Bone marrow (tissue), 2 donors: ENCODE data around the gene TRAF3IP1.
A peak's percentile ranks its signal among the peaks of the same experiment; 100 is the strongest.

Source experiments
- DNase-seq, 2 donors: peaks; one replicate each; lab custom pipeline; 2025; lab: John Stamatoyannopoulos, UW

TRAF3IP1 gene

GRCh38 chr2:238409341-238410199 is 89.3 kb downstream of the TRAF3IP1 start:
- no peak for DNase-seq

- no peak for DNase-seq
These were observed 91.9 kb downstream of the TRAF3IP1 start for GRCh38 chr2:238412067-238412767.

GRCh38 chr2:238413368-238413767 is 93.0 kb downstream of the TRAF3IP1 start:
- DNase-seq = no peak

- no peak for DNase-seq
These were observed 94.9 kb downstream of the TRAF3IP1 start for GRCh38 chr2:238415036-238415764.

GRCh38 chr2:238415893-238416292 is 95.6 kb downstream of the TRAF3IP1 start:
- no peak for DNase-seq

DNA sequence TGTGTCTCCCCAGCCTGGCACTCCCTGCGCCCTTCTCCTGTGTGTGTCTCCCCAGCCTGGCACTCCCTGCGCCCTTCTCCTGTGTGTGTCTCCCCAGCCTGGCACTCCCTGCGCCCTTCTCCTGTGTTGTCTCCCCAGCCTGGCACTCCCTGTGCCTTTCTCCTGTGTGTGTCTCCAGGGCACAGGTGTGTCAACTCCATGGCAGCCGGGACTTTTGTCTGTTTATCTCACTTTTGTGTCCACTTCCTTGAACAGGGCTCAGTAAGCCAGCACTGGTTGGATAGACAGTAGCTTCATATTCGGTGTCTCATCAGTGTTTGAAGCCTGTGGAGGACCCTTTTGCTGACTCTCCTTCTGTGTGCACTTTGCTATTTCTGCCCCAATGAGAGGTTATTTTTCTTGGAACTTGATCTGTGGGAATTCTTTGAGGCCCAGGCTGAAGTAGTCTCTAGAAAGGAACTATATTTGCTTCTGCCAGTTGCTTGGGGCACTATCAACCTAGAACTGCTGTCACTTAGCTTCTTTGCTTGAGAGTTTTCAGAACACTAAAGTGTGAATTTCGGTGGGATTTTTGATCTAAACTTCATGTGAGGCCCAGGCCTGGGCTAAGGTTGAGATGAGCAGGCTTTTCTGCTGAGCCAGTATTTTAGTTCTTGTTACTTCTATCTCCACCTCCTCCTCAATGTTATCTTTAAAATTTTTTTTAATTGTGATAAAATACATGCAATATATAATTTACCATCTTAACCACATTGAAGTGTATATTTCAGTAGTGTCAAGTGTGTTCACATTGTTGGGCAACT is 98.1 kb downstream of the TRAF3IP1 start:
- no peak for DNase-seq

DNA sequence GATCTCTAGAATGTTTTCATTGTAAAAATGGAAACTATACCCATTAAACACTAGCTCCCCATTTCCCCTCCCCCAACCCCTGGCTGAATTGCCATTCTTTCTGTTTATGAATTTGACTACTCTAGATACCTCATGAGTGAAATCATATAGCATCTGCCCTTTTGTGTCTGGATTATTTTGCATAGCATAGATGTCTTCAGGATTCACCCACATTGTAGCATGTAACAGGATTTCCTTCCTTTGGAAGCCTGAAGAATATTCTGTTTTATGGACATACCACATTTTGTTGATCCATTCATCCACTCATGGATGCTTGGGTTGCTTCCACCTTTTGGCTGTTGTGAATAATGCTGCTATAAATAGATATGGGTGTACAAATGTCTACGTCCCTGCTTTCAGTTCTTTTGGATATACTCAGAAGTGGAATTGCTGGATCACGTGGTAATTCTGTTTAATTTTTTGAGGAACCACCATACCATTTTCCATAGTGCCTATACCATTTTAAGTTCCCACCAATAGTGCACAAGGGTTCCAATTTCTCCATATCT is 98.8 kb downstream of the TRAF3IP1 start:
- no peak for DNase-seq

DNA sequence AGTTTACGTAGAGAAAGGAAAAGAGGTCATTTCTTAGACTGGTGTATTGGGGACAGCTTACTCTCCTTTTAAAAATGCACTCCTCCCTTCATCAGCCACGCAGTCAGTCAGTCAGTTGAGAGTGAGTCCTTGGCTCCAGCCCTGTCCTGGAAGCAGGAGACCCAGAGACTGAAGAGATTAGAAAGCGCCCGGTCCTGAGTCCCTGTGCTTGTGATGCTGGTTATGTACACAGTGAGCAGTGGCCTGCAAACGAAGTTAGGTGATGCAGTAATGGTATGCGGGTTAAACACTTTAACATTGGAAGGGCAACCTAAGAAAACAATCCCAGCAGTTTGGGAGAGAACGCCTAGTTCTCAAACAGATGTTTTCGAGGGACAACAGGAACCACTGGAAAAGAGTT is 100.1 kb downstream of the TRAF3IP1 start:
- DNase-seq = no peak

- DNase-seq = no peak
These were observed 100.8 kb downstream of the TRAF3IP1 start for GRCh38 chr2:238420878-238421694.

GRCh38 chr2:238421695-238422035 is 101.3 kb downstream of the TRAF3IP1 start:
- no peak for DNase-seq

- no peak for DNase-seq
These were observed 102.0 kb downstream of the TRAF3IP1 start for GRCh38 chr2:238422285-238422684.

DNA sequence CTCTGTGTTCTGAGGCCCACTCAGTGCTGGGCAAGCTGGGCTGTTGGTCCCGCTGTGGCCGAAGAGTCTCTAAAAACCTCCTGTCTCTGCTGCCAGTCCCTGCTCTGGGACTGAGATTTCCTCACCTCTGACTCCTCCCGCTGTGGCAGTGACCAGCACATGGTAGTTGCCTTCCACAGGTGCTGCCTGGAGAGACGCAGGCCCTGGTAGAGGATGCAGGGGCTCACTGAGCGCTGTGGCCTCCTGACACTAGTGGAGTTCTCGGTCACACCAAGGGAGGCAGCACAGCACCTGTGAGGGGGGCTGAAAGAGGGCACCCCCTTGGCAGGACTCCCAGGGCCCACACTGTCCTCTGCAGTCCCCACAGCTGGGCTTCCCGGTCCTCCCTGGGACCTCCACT is 102.6 kb downstream of the TRAF3IP1 start:
- DNase-seq = no peak

GRCh38 chr2:238423561-238424312 is 103.4 kb downstream of the TRAF3IP1 start:
- DNase-seq = no peak

DNA sequence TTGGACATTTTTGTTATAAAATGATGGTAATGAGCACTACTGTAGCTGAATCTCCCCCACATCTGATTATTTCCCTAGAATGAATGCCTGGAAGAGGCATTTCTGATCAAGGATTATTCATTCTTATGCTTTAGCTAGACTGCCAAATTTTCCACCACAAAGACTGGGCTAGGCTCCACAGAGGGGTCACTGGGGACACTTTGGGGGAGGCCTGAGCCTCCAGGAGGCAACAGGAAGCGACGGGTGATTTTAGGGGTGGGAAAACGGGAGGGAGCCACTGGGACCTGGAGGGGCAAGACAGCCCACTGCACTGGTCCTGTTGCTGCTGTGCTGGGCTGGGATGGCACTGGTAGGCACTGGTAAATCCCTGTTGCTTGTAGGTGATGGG is 104.0 kb downstream of the TRAF3IP1 start:
- DNase-seq = no peak

DNA sequence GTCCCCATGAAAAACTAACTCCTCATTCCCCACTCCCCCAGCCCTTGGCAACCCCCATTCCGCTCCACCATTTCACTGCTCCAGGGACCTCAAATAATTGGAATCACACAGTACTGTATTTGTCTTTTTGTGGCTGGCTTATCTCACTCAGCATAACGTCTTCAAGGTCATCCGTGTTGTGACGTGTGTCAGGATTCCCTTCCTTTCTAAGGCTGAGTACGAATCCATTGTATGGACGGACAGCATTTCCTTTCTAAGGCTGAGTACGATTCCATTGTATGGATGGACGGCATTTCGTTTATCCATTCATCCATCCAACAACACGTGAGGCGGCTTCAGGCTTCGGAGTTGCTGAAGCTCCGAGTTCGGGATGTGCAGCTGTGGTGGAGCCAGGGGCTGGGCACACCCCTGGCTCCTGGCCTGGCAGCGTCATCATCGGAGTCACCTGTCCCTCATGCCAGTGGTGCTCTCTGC is 105.2 kb downstream of the TRAF3IP1 start:
- no peak for DNase-seq

GRCh38 chr2:238425979-238426567 is 105.8 kb downstream of the TRAF3IP1 start:
- no peak for DNase-seq

- DNase-seq = peak; percentile 51 to 72
These were observed 106.5 kb downstream of the TRAF3IP1 start, which contains the start of gene ASB1 for GRCh38 chr2:238426568-238427434. Gene ASB1, plus strand, starts transcription at chr2:238426927. Its CDS starts 144 bp downstream, at chr2:238427071.

GRCh38 chr2:238427435-238428162 is 107.3 kb downstream of the TRAF3IP1 start:
- no peak for DNase-seq
